ENCODE measurements around the gene DCAF16.

- TF ChIP-seq CTCF (IDR thresholded peaks at IDR 0.05), result no peak
- TF ChIP-seq POLR2A (IDR thresholded peaks at IDR 0.05), result no peak
Observed at GRCh38 chr4:17765514-17766286, 44.9 kb downstream of the DCAF16 start.
